ENCODE measurements around the gene ACTR5. TPM values are rescaled to one million over a fixed set of nuclear protein-coding genes. Genes with fewer than 3 reads are reported as not detected.

The ACTR5 gene
- total RNA-seq, 2 donors from 2014 or later, result 7.9 to 11.2 TPM

GRCh38 chr20:38706509-38706908 lies 41.8 kb upstream of the ACTR5 start:
- Mint-ChIP-seq H3K27ac (no peak overlapping the region), H3K9me3 (no peaks in the 10 kb centered on the region), H3K36me3 (ENCODE audit: low read depth) (no peaks in the 10 kb centered on the region), H3K27me3 (ENCODE audit: insufficient read depth) (peaks cover 29% of the 10 kb centered on the region), H3K4me3 (no peak overlapping the region), H3K4me1 (no peaks in the 10 kb centered on the region)
- H3K9me3 ChIP-seq (ENCODE audit: control insufficient read depth, low read length), result no peaks in the 10 kb centered on the region
- 20 to 52% methylated on average over 1 to 7 of the region's 7 CpGs for WGBS, 2 experiments (ENCODE audit: insufficient coverage in 1 of 2, insufficient read length in 1 of 2)
- peak; percentile 68 for DNase-seq
- no peaks in the 10 kb centered on the region for H3K36me3 ChIP-seq (ENCODE audit: control insufficient read depth, insufficient read depth, low read length)
- H3K27me3 ChIP-seq (ENCODE audit: control insufficient read depth, insufficient read depth, low read length, poor library complexity, severe bottlenecking), result no peaks in the 10 kb centered on the region
- H3K4me1 ChIP-seq (ENCODE audit: control insufficient read depth, insufficient read depth, low read length), result no peaks in the 10 kb centered on the region
- H3K4me3 ChIP-seq (ENCODE audit: low read length), result no peak overlapping the region
- no peak overlapping the region for H3K27ac ChIP-seq (ENCODE audit: low read depth, low read length)
- no peak for TF ChIP-seq CTCF (conservative IDR thresholded peaks at IDR 0.05)
- no peak overlapping the region for H3K9ac ChIP-seq (ENCODE audit: extremely low read depth, low read length, poor library complexity, severe bottlenecking)

GRCh38 chr20:38714308-38714707 lies 34.0 kb upstream of the ACTR5 start:
- no peaks in the 10 kb centered on the region for H3K9me3 ChIP-seq (ENCODE audit: control insufficient read depth, low read length)
- H3K27me3 ChIP-seq (ENCODE audit: control insufficient read depth, insufficient read depth, low read length, poor library complexity, severe bottlenecking), result peaks cover 34% of the 10 kb centered on the region
- TF ChIP-seq CTCF (conservative IDR thresholded peaks at IDR 0.05), result no peak
- Mint-ChIP-seq H3K9me3 (no peaks in the 10 kb centered on the region), H3K4me3 (no peak overlapping the region), H3K36me3 (ENCODE audit: low read depth) (no peaks in the 10 kb centered on the region), H3K27ac (no peak overlapping the region), H3K4me1 (no peaks in the 10 kb centered on the region), H3K27me3 (ENCODE audit: insufficient read depth) (peaks cover 55% of the 10 kb centered on the region)
- DNase-seq, result peak; percentile 76
- no peak overlapping the region for H3K9ac ChIP-seq (ENCODE audit: extremely low read depth, low read length, poor library complexity, severe bottlenecking)
- no peaks in the 10 kb centered on the region for H3K4me1 ChIP-seq (ENCODE audit: control insufficient read depth, insufficient read depth, low read length)
- H3K4me3 ChIP-seq (ENCODE audit: low read length), result no peak overlapping the region
- 50 to 60% methylated on average over 2 to 6 of the region's 6 CpGs for WGBS, 2 experiments (ENCODE audit: insufficient coverage in 1 of 2, insufficient read length in 1 of 2)
- H3K36me3 ChIP-seq (ENCODE audit: control insufficient read depth, insufficient read depth, low read length), result no peaks in the 10 kb centered on the region
- H3K27ac ChIP-seq (ENCODE audit: low read depth, low read length), result no peak overlapping the region

- Mint-ChIP-seq H3K27ac (no peak overlapping the region), H3K4me3 (no peak overlapping the region), H3K36me3 (ENCODE audit: low read depth) (no peaks in the 10 kb centered on the region), H3K27me3 (ENCODE audit: insufficient read depth) (peaks cover 69% of the 10 kb centered on the region), H3K4me1 (no peaks in the 10 kb centered on the region), H3K9me3 (no peaks in the 10 kb centered on the region)
- Histone ChIP-seq H3K4me3 (ENCODE audit: low read length) (no peak overlapping the region), H3K9me3 (ENCODE audit: control insufficient read depth, low read length) (no peaks in the 10 kb centered on the region), H3K4me1 (ENCODE audit: control insufficient read depth, insufficient read depth, low read length) (no peaks in the 10 kb centered on the region), H3K27ac (ENCODE audit: low read depth, low read length) (no peak overlapping the region), H3K36me3 (ENCODE audit: control insufficient read depth, insufficient read depth, low read length) (no peaks in the 10 kb centered on the region), H3K27me3 (ENCODE audit: control insufficient read depth, insufficient read depth, low read length, poor library complexity, severe bottlenecking) (peaks cover 47% of the 10 kb centered on the region), H3K9ac (ENCODE audit: extremely low read depth, low read length, poor library complexity, severe bottlenecking) (no peak overlapping the region)
- DNase-seq, result no peak
- WGBS, 2 experiments (ENCODE audit: insufficient coverage in 1 of 2, insufficient read length in 1 of 2), result 86 to 87% methylated on average over 6 to 10 of the region's 10 CpGs
- TF ChIP-seq CTCF (conservative IDR thresholded peaks at IDR 0.05), result no peak
Measured at GRCh38 chr20:38715646-38716045, 32.6 kb upstream of the ACTR5 start.
